ENCODE measurements around the gene ERBB3. TPM values are rescaled to one million over a fixed set of nuclear protein-coding genes. Genes with fewer than 3 reads are reported as not detected.

The ERBB3 gene
- total RNA-seq, 4 donors from 2014 or later = 13.9 to 25.0 (median 19.0) TPM

- peaks cover 23 to 44% (median 33%) of the 10 kb centered on the region in 4 donors for H3K4me1 ChIP-seq
- H3K27ac ChIP-seq (replicated peaks in 1 of 4) = peak overlapping the region; percentile 34 to 68 (median 55)
- no peaks in the 10 kb centered on the region for H3K9me3 ChIP-seq
- H3K27me3 ChIP-seq = no peaks in the 10 kb centered on the region
- WGBS = 74% methylated on average over 8 of the region's 8 CpGs
- DNase-seq (ENCODE audit: extremely low spot score) = no peak
- no peak for TF ChIP-seq EP300 (IDR thresholded peaks at IDR 0.05)
- peak; percentile 52 to 64 for TF ChIP-seq POLR2AphosphoS5 (IDR thresholded peaks at IDR 0.05)
- intact Hi-C loops (cut with DNase I) = no loop called here
- peaks cover 49 to 67% (median 64%) of the 10 kb centered on the region in 4 donors for H3K36me3 ChIP-seq
- no peak overlapping the region for H3K4me3 ChIP-seq
Measured at GRCh38 chr12:56143870-56144269, 63.9 kb downstream of the ERBB3 start.

- Histone ChIP-seq H3K27me3 (no peaks in the 10 kb centered on the region), H3K4me1 (peaks cover 23 to 44% (median 33%) of the 10 kb centered on the region in 4 donors), H3K27ac (replicated peaks in 1 of 4) (peak overlapping the region; percentile 29 to 62 (median 42)), H3K4me3 (no peak overlapping the region), H3K9me3 (no peaks in the 10 kb centered on the region), H3K36me3 (peaks cover 36 to 57% (median 51%) of the 10 kb centered on the region in 4 donors)
- intact Hi-C loops (cut with DNase I) = no loop called here
- no peak for TF ChIP-seq EP300 (IDR thresholded peaks at IDR 0.05)
- no peak for TF ChIP-seq POLR2AphosphoS5 (IDR thresholded peaks at IDR 0.05)
- TF ChIP-seq CTCF (IDR thresholded peaks at IDR 0.05) = no peak
- no peak for TF ChIP-seq POLR2A (IDR thresholded peaks at IDR 0.05; ENCODE audit: low read depth)
- DNase-seq (ENCODE audit: extremely low spot score) = no peak
- WGBS = 82% methylated on average over 3 of the region's 3 CpGs
Measured at GRCh38 chr12:56145217-56145616, 65.3 kb downstream of the ERBB3 start.

DNA sequence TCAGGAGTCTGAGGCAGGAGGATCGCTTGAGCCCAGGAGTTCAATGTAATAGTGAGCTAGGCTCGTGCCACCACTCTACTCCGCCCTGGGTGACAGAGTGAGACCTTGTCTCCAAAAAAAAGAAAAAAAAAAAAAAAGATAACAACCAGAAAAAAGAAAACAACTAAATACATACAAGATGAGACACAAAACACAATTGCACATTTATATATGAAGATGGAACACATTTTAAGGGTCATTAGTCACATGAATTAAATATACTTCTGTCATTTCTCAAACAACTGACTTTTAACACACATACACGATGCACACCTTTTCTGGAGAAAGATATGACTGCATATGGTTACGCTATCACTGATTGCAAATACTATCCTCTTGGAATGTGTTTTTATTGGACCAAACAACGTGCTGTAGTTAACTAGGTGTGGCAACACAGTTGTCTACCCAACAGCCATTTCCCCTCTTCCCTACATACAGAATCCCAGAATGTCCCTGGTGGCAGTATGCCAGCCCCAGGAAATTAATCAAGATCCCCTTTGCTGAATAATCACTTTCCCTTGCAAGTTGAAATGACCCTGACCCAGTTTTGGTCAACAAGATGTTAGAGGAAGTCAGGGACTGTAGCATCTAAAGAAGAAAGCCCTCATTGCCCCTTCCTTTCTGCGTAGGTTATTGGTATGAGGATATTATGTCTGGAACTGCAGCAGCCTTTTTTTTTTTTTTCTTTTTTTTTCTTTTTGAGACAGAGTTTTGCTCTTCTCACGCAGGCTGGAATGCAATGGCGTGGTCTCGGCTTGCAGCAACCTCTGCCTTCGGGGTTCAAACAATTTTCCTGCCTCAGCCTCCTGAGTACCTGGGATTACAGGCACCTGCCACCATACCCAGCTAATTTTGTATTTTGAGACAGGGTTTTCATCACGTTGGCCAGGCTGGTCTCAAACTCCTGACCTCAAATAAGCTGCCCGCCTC, 66.8 kb downstream of the ERBB3 start:
- DNase-seq (ENCODE audit: extremely low spot score) = no peak
- intact Hi-C loops (cut with DNase I) = no loop called here
- 51% methylated on average over 13 of the region's 13 CpGs for whole genome bisulfite sequencing
- Histone ChIP-seq H3K27me3 (no peaks in the 10 kb centered on the region), H3K9me3 (no peaks in the 10 kb centered on the region), H3K4me3 (no peak overlapping the region), H3K4me1 (peaks cover 36 to 58% (median 40%) of the 10 kb centered on the region in 4 donors), H3K36me3 (peaks cover 28 to 42% (median 35%) of the 10 kb centered on the region in 4 donors), H3K27ac (replicated peaks in 1 of 4) (peak overlapping the region; percentile 36 to 73 (median 54))
- TF ChIP-seq POLR2AphosphoS5 (IDR thresholded peaks at IDR 0.05) = peak in 1 of 2 donors; percentile 39
- no peak for TF ChIP-seq POLR2A (IDR thresholded peaks at IDR 0.05; ENCODE audit: low read depth)

DNA sequence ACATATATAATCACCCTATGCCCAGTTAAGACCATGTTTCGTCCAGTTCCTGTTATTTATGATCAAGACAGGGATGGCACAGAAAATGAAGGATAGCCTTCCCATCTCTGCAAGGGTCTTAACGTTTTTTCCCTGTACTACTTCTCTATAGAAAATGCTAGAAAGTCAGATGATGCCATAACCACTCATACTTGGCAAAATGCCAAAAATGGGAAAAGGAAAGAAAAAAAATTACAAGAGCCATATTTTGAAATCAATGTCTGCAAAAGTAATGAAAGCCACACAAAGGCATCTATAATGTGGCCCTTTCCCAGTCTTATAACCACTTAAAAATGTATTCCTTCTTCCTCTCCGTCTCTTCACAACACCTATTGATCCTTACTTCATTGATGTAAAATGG, 70.6 kb downstream of the ERBB3 start:
- no peaks in the 10 kb centered on the region for H3K27me3 ChIP-seq
- no peak overlapping the region for H3K4me3 ChIP-seq
- peaks cover 29 to 48% (median 42%) of the 10 kb centered on the region in 4 donors for H3K4me1 ChIP-seq
- DNase-seq (ENCODE audit: extremely low spot score) = no peak
- TF ChIP-seq POLR2AphosphoS5 (IDR thresholded peaks at IDR 0.05) (peak in 1 of 2 donors; percentile 38), CTCF (IDR thresholded peaks at IDR 0.05) (no peak), EP300 (IDR thresholded peaks at IDR 0.05) (no peak)
- H3K9me3 ChIP-seq = no peaks in the 10 kb centered on the region
- peaks cover 0 to 5% (median 0%) of the 10 kb centered on the region in 4 donors for H3K36me3 ChIP-seq
- intact Hi-C loops (cut with DNase I) = no loop called here
- WGBS = 56% methylated on average over 3 of the region's 3 CpGs
- no peak overlapping the region for H3K27ac ChIP-seq (replicated peaks in 1 of 4)

GRCh38 chr12:56151672-56152131, 71.7 kb downstream of the ERBB3 start:
- WGBS = 27% methylated on average over 7 of the region's 12 CpGs
- Histone ChIP-seq H3K9me3 (no peaks in the 10 kb centered on the region), H3K27me3 (no peaks in the 10 kb centered on the region), H3K27ac (replicated peaks in 1 of 4) (peak overlapping the region; percentile 89 to 95 (median 94)), H3K4me3 (peak overlapping the region; percentile 67 to 77 (median 70)), H3K4me1 (peaks cover 23 to 44% (median 40%) of the 10 kb centered on the region in 4 donors), H3K36me3 (peaks cover 0 to 4% (median 0%) of the 10 kb centered on the region in 4 donors)
- no peak for TF ChIP-seq POLR2AphosphoS5 (IDR thresholded peaks at IDR 0.05)
- no peak for TF ChIP-seq EP300 (IDR thresholded peaks at IDR 0.05)
- TF ChIP-seq CTCF (IDR thresholded peaks at IDR 0.05) = peak; percentile 3 to 37 (median 30)
- TF ChIP-seq POLR2A (IDR thresholded peaks at IDR 0.05; ENCODE audit: low read depth) = no peak
- intact Hi-C loops (cut with DNase I) = no loop called here
- no peak for DNase-seq (ENCODE audit: extremely low spot score)
